Dedifferentiated amniotic fluid mesenchymal stem cell (primary cell): Measurements from ENCODE around the gene MRFAP1L1.

Source experiments
- DNase-seq: peaks from one replicate; pipeline ENCODE4 v3.0.0-alpha.2; 2016; ENCODE audit errors: extremely low spot score

Gene MRFAP1L1

GRCh38 chr4:6716018-6716911 is 6.6 kb upstream of the MRFAP1L1 start, which contains the start of gene BLOC1S4:
BLOC1S4 (plus strand) TSS chr4:6716174; CDS start chr4:6716210, 36 bp downstream.
- peak; percentile 76 for DNase-seq

- no peak for DNase-seq
Measured at GRCh38 chr4:6715704-6716017, 6.0 kb upstream of the MRFAP1L1 start.

GRCh38 chr4:6714954-6715353 is 5.3 kb upstream of the MRFAP1L1 start:
- no peak for DNase-seq

- no peak for DNase-seq
Measured at GRCh38 chr4:6710996-6711395, 1.3 kb upstream of the MRFAP1L1 start.

GRCh38 chr4:6710282-6710681 is 617 bp upstream of the MRFAP1L1 start:
- no peak for DNase-seq

- no peak for DNase-seq
Measured at GRCh38 chr4:6706173-6706572, 3.5 kb downstream of the MRFAP1L1 start.

GRCh38 chr4:6705646-6706045 is 4.0 kb downstream of the MRFAP1L1 start:
- no peak for DNase-seq

GRCh38 chr4:6703786-6704185 is 5.9 kb downstream of the MRFAP1L1 start:
- no peak for DNase-seq

- no peak for DNase-seq
Measured at GRCh38 chr4:6702761-6703160, 6.9 kb downstream of the MRFAP1L1 start.

GRCh38 chr4:6701371-6701770 is 8.3 kb downstream of the MRFAP1L1 start:
- DNase-seq, result no peak

GRCh38 chr4:6699903-6700302 is 9.8 kb downstream of the MRFAP1L1 start:
- DNase-seq, result no peak

GRCh38 chr4:6699388-6699787 is 10.3 kb downstream of the MRFAP1L1 start:
- no peak for DNase-seq

- no peak for DNase-seq
Measured at GRCh38 chr4:6697131-6697530, 12.5 kb downstream of the MRFAP1L1 start.

- no peak for DNase-seq
Measured at GRCh38 chr4:6696611-6697010, 13.1 kb downstream of the MRFAP1L1 start.

GRCh38 chr4:6695660-6696610 is 13.7 kb downstream of the MRFAP1L1 start:
- DNase-seq, result no peak

GRCh38 chr4:6694177-6694901 is 15.3 kb downstream of the MRFAP1L1 start:
- DNase-seq, result no peak

- DNase-seq, result no peak
Measured at GRCh38 chr4:6693231-6694176, 16.2 kb downstream of the MRFAP1L1 start, which contains the start of gene S100P. S100P (plus strand) TSS chr4:6693878; CDS start chr4:6693933, 55 bp downstream.

GRCh38 chr4:6692806-6693205 is 16.9 kb downstream of the MRFAP1L1 start:
- DNase-seq, result no peak

GRCh38 chr4:6692379-6692778 is 17.3 kb downstream of the MRFAP1L1 start:
- no peak for DNase-seq

- no peak for DNase-seq
Measured at GRCh38 chr4:6689506-6689960, 20.1 kb downstream of the MRFAP1L1 start.
